Epidermal melanocyte (primary cell): ENCODE measurements around the gene TFDP1.
"Not testable (repeated sequence)": the region's sequence is repeated elsewhere in the genome, so short reads cannot be mapped to it uniquely, and the experiment has no call there.

Experiments used
- DNase-seq: peaks from one replicate; pipeline ENCODE4 v3.0.0; 2011; ENCODE audit warnings: low spot score; ENCODE audit not compliant: insufficient read length

Gene TFDP1

DNA sequence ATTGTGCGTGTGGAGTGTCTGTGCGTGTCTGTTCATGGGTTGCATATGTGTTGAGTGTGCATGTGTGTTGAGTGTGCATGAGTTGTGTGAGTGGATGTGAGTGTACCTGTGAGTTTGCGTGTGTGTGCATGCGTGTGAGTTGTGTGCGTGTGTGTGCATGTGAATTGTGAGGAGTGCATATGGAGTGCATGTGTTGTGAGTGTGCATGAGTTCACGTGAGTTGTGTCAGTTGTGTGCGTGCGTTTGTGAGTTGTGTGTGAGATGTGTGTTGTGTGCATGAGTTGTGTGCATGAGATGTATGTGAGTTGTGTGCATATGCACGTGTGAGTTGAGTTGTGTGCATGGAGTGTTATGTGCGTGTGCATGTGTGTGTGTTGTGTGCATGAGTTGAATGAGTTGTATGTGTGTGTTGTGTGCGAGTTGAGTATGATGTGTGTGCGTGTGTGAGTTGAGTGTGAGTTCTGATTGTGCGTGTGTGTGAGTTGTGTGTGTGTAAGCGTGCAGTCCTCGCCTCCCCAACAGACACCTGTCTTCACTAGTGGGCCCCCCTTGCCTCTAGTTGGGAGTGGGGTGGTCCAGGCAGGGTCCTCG lies 29.3 kb downstream of the TFDP1 start:
- DNase-seq: no peak

DNA sequence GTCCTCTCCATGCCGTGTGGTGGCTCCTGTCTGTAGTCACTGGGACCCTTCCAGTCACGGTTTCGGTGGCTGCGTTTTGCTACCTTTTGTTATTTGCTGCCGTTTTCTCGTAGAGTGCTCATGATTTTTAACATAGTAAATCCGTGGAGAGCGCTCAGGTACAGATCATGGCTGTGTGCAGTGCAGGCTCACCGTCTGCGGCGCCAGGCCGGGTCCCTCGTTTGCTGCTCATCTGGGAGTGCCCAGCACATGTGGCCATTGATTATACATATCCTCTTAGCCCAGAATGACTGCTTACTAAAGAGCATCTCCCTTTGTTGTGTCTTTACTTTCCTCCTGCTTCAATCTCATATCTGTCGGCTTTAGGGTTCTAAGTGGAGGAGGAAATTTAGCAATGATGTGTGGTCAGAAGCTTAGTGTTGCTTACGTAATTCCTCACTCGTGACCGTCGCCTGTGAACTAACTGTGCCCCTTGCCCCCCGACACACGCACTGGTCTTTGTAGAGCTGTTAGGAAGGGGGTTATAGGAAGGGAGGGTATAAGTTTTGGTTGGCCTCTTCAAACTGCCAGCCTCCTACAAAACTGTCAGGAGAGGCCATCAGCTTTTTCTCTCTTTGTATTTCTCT lies 31.8 kb downstream of the TFDP1 start:
- no peak for DNase-seq

DNA sequence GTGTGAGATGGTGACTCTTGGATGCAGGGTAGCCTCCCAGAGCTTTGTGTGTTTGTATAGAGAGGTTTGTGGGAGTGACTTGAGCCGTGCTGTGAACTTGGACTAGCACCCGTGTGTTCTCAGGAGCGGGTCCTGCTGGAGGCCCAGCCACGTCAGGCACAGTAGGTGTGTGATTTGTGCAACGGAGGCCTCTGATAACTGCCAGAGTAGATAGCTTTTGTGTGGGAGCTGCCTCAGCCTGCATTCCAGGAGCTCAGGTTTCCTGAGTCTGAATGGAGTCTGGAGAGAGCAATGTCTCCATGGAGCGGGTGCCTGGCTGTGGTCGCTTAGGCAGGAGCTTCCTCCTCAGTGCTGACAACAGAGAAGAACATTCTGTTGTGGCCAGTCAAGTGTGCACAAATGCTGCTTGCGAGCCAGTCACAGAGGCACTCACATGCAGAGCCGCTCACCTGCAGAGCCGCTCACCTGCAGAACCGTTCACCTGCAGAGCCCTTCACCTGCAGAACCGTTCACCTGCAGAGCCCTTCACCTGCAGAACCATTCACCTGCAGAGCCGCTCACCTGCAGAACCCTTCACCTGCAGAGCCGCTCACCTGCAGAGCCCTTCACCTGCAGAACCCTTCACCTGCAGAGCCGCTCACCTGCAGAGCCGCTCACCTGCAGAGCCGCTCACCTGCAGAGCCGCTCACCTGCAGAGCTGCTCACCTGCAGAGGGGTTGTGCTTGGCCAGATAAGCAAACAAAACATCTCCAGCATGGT lies 32.6 kb downstream of the TFDP1 start:
- DNase-seq: no peak

DNA sequence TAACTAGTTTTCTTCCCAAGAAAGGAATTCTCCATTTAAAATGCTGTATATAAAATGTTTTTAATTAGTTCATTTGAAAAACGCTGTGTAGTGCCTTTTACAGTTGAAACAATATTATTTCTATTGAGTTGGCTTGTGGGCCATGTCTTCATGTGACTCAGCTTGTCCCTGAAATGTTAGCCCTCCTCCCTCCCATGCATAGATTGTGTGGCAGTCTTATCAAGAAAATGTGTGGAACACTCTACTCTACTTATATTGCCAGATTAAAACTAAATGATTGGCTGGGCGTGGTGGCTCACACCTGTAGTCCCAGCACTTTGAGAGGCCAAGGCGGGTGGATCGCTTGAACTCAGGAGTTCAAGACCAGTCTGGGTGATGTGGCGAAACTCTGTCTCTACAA lies 33.4 kb downstream of the TFDP1 start:
- no peak for DNase-seq

DNA sequence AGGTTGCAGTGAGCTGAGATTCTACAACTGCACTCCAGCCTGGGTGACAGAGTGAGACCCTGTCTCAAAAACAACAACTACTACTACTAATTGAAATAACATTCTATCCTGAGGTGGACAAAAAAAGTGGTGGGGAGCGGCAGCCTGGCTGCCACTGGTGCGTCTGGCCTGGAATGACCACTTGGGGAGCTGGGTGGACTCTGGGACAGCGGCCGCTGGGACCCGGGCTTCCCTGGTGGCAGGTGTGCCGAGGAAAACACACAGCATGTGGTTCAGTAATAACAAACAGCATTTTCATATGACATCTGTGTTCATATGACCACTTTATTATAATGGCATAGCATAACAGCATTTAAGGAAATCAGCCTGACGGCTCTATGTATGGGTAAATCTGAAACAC lies 33.9 kb downstream of the TFDP1 start:
- no peak for DNase-seq

DNA sequence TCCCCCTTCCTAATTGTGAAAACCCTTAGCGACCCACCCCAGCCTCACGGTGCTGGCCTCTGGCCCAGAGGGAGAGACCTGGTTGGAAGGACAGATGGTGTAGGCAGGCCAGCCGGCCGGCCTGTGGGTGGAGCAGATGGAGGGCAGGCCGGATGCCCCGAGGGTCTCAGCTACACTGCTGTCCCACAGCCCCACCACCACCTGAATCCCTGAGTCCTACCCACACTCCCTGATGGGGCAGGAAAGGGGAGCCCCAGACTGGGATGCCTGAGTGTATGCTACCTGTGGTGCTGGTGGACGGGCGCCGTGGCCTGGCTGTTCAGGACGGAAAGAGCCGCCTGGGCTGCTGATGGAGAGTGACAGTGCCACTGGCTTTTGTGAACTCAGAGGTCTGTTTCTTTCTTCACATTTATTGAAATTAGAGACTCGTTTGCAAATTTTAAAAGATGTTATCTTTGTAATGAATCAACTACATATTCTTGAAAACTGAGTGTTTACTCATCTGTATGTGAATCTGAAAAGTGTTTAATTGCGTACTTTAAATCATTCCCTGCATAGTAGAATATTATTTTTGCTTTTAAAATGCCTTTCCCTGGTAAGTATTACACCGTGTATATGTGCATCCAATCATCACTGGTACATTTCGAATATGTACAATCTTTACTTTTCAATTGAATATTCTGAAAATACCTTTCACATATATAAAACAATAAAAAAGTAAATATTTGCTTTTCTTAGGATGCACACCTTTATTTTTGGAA lies 35.7 kb downstream of the TFDP1 start:
- no peak for DNase-seq

DNA sequence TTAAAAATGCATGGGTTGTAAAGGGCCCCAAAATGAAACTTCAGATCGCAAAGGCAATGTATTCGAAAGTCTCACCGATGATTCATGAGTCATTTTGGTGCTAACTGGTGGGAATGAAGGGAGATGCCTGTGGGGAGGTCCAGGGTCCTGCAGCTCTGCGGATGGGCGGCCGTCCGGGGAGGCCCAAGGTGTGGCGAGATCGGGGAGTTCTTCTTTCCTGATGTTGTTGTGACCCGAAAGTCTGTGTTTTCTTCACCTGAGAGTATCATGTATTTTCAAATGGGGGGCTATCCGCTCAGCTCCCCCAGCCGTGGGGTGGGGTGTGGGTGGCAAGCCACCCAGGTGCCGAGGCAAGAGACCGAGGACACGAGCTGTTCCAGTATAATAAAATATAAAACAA lies 36.5 kb downstream of the TFDP1 start:
- no peak for DNase-seq

DNA sequence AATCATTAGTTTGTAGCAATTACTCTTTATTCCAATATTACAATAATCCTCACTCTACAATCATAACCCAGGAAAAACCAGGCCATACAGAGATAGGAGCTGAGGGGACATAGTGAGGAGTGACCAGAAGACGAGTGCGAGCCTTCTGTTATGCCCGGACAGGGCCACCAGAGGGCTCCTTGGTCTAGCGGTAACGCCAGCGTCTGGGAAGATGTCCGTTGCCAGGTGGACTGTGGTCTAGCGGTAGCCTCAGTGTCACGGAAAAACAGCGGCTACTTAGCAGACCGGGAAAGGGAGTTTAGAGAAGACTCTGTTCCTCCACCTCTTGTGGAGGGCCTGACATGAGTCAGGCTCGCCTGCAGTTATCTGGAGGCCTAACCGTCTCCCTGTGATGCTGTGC lies 36.9 kb downstream of the TFDP1 start:
- DNase-seq: not testable (repeated sequence)

DNA sequence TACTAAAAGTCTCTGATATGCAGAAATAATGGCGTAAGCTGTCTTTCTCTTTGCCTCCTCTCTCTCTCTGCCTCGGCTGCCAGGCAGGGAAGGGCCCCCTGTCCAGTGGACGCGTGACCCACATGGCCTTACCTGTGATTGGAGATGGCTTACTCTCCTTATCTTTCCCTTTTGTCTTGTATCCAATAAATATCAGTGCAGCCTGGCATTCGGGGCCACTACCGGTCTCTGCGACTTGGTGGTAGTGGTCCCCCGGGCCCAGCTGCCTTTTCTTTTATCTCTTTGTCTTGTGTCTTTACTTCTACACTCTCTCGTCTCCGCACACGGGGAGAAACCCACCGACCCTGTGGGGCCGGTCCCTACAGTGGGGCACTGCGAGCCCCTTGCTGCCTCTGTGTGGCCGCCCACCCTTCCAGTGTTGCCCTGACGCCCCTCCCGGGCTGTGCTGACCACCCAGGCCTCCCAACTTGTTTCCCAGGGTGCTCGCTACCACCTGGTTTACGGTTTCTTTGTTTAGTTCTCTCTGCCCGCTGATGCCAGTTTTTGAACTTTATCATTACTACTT lies 37.5 kb downstream of the TFDP1 start:
- DNase-seq: not testable (repeated sequence)

DNA sequence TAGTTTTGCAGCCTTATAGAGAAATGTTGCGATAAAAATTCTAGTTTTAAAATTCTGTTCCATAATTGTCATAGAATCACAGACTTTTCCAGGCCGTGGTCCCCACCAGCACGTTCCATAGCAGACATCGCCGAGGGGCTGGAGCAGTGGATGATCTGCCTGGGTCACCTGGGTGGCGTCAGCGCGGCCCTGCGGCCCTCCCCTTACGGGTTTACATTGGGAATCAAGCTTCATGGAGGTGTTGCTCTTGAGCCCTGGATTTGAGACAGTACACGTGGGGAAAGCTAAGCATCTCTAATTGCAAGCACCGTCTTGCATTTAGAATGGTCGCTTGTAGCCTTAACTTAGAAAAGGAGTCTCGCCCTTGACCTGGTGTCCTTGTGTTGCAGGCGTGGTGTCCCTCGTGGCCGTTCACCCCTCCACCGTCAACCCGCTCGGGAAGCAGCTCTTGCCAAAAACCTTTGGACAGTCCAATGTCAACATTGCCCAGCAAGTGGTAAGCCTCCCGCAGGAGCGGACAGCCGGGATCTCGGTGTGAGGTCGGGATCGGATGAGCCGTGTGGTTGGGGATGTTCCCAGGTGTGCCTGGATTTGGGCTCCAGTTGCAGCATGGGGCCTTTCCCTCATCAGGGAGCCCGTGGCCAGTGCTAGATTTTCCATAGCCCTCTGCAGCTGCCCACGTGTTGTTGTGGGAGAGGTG lies 38.4 kb downstream of the TFDP1 start:
- no peak for DNase-seq

DNA sequence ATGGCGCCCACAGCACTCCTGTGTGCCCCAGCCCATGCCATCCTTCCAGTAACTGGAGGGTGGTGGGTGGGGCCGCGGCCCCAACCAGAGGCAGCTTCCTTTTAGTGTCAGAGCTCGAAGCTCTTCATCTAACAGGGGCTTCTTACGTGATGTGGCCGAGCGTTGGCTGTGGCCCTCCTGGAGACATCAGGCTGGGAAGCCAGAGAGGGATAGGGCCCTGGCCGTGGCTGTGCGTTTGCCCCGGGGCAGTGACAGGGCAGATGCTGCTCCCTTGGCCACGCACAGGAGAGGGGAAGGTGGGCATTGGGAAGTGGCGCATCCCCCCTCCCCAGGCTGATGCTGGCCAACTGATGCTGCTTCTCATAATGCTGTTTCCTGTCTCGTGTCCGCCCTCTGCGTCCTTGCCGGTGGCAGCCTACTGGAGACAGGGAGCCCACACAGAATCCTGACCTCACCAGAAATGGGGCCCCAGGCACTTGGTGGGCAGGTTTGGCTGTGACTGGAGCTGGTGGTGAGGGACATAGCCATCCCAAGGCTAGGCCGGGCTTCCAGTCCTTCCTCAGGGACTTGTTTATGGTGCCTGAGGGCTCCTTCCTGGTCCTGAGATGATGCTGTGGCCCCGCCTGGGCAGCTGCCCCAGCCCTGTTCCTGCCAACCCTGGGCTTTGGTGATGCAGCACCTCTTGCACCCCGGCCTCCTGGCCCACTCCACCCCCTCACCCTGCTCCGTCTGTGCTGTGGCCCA lies 39.1 kb downstream of the TFDP1 start:
- peak; percentile 44 for DNase-seq

DNA sequence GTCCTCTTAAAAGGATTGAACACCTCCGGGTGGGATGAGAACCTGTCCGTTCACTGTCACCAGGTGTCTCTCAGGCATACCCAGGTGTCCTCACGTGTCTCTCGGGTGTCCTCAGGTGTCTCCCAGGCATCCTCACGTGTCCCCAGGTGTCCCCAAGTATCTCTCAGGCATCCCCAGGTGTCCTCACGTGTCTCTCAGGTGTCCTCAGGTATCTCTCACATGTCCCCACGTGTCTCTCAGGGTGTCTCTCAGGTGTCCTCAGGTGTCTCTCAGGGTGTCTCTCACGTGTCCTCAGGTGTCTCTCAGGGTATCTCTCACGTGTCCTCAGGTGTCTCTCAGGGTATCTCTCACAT lies 39.7 kb downstream of the TFDP1 start:
- DNase-seq: no peak

DNA sequence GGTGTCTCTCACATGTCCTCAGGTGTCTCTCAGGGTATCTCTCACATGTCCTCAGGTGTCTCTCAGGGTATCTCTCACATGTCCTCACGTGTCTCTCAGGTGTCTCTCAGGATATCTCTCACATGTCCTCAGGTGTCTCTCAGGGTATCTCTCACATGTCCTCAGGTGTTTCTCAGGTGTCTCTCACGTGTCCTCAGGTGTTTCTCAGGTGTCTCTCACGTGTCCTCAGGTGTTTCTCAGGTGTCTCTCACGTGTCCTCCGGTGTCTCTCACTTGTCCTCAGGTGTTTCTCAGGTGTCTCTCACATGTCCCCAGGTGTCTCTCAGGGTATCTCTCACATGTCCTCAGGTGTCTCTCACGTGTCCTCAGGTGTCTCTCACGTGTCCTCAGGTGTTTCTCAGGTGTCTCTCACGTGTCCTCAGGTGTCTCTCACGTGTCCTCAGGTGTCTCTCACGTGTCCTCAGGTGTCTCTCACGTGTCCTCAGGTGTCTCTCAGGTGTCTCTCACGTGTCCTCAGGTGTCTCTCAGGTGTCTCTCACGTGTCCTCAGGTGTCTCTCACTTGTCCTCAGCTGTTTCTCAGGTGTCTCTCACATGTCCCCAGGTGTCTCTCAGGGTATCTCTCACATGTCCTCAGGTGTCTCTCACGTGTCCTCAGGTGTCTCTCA lies 40.2 kb downstream of the TFDP1 start:
- not testable (repeated sequence) for DNase-seq

DNA sequence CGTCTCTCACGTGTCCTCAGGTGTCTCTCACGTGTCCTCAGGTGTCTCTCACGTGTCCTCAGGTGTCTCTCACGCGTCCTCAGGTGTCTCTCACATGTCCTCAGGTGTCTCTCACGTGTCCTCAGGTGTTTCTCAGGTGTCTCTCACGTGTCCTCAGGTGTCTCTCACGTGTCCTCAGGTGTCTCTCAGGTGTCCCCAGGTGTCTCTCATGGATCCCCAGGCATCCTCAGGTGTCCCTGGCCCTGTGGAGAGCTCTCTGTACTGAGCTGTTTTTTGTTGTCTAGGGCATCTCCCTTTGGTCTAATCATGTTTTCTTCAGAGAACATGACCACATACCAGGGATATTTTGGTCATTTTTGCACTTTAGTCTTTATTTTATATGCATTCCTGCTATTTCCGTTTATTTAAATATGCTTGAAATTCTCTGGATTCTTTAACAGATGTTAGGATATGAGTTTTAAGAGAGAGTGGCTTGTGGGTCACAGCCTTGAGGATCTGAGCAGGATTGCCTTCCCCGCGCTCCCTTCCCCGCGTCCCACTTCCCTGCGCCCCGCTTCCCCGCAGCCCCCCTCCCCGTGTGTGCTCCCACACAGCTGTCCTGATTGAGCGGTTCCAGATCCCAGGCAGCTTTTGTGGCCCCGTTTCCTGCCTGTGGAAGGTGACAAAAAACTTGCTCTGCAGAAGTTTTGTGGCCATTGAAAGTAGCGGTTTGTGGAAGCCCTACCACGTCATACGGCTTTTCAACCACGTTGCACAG lies 41.6 kb downstream of the TFDP1 start:
- peak; percentile 51 for DNase-seq

DNA sequence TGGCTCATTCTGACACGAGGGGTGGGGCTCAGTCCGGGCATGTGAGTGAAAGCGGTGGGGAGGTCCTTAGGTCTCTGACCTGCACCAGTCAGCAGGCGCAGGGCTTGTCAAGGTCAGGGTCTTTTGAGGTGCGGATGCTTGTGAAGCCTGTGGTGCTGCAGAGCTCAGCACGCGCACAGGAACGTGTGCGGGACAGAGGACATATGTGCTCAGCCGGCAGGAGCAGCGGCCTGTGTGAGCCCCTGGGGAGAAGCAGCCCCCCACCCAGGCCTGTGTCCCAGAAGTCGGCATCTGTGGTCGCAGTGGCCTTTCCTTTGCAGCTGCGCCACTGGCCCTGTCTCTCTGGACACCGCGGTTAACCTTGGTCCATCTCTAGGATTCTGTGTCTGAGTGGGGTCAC lies 42.6 kb downstream of the TFDP1 start:
- no peak for DNase-seq

DNA sequence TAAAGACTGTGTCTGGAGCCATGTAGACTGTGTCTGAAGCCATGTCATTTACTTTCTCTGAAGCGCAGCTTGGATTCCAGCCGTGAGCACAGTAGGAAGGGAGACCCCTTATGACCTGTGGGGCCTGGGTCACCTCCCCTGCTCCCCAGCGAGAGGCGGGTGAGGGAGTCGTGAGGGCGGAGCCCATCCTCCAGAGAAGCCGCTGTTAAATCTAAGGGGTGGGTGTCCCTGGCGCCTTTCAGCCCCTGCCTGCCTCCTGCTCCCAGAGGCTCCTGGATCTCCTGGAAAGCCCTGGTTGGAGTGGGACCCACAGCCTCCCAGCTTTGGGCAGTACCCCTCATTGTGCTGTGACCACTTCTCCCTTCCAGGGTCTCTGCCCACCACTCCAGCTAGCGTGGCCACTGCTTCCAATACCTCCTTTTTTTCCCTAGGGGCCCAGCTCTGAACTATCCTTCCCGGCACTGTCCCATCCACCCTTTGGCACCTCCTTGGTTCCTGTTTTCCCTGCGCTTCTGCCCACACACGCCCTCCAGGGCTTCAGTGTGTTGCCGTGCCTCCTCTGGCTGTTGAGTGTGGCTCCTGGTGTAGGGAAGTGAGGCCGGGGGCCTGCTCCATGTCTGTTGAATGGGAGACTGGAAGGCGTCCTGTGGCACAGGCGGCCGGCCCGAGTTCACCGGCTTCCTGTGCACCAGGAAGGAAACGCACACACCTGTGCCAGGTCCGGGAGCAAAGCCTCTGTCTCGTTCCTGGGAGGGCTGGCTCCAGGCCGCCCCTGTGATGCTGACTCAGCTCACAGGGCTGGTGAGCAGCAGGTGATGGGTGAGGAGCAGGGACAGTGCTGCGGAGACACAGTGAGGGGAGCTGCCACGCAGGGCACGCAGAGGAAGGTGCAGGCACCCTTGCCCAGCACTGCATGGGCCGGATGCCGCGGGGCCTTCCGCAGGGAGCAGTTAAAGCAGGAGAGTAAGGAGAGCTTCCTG lies 44.0 kb downstream of the TFDP1 start:
- DNase-seq: no peak

DNA sequence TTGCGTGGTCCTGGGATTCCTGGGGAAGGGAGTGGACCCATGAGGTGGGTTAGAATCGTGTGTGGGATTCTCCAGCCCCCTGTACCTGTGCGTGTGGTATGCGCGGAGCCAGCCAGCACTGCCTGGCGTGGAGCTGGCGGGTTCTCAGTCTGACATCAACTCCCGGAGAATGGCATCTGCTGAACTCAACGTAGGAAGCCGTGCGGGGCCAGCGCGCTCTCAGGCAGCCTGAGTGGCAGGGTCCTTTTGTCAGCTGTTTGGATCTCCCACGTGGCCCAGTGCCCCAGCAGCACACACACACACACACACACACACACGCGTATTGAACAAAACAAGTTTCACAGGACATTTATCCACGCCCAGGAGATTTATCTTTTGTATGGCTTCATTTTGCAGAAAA lies 45.3 kb downstream of the TFDP1 start:
- no peak for DNase-seq

DNA sequence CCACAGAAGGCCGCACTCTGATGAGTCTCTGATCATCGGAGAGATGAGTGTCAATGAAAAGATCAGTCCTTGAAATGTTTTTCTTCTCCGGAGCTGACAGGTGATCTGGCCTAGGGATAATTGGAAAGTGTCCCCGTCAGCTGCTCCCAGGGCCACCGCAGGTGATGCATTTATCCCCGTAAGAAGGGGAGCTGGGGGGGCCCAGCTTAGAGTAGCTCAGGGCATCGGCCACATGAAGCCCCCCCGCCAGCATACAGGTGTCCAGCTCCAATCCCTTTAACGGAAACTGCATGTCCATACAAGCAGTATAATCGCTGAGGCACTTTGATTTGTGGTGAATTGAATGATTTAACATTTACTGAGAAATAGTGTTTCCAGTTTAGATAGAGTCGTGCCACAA lies 45.7 kb downstream of the TFDP1 start:
- no peak for DNase-seq
